OCI-M1 (cell line): Measurements from ENCODE around the gene PCBP1.
"Not testable (repeated sequence)": the region's sequence is repeated elsewhere in the genome, so short reads cannot be mapped to it uniquely, and the experiment has no call there.

Experiments
- DNase-seq: peaks from one replicate; lab custom pipeline; 2025; lab: John Stamatoyannopoulos, UW

Gene PCBP1

GRCh38 chr2:70098032-70098431 lies 10.8 kb downstream of the PCBP1 start:
- no peak for DNase-seq

DNA sequence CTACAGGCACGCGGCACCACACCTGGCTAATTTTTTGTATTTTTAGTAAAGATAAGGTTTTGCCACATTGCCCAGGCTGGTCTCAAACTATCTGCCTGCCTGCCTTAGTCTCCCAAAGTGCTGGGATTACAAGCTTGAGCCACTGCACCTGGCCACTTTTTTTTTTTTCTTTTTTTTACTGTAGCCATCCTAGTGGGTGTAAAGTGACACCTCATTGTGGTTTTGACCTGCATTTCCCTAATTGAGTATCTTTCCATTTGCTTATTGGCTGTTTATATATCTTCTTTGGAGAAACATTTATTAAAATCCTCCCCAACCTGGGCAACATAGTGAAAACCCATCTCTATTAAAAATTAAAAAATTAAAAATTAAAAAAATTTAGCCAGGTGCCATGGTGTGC lies 12.0 kb downstream of the PCBP1 start:
- DNase-seq: no peak

GRCh38 chr2:70101174-70101573 lies 13.9 kb downstream of the PCBP1 start:
- no peak for DNase-seq

DNA sequence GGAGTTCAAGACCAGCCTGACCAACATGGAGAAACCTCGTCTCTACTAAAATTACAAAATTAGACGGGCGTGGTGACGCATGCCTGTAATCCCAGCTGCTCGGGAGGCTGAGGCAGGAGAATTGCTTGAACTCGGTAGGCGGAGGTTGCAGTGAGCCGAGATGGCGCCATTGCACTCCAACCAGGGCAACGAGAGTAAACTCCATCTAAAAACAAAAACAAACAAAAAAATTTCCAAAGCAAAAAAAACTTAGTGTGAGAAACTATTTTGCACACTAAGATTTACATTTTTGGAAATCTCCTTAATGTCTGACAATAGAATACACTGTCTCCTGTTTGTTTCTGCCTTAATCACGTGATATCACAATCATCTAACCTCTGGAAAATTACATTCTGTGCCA lies 14.4 kb downstream of the PCBP1 start:
- not testable (repeated sequence) for DNase-seq

GRCh38 chr2:70102323-70102905 lies 15.1 kb downstream of the PCBP1 start:
- DNase-seq: not testable (repeated sequence)

DNA sequence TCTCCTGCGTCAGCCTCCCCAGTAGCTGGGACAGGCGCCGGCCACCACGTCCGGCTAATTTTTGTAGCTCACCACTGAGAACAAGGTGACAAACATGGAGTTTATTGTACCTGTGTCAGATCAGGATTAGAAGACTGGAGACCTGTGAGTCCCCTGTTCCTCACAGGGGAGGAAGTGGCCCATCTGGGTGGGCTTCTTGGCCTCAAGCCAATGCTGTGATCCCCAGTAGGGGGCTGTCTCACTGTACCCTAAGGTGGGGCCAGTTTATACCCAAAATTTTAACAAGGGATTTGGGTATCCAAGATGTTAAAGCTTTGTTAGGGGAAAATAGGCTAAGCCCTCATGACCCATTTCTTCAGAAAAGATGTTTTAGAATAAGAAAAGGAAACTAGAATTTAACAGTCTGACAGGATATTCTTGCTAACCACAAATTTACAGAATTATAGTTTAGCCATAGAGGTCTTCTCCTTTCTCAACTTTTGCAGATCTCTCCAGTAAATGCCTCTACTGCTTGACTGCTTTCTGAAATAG lies 16.3 kb downstream of the PCBP1 start:
- no peak for DNase-seq

DNA sequence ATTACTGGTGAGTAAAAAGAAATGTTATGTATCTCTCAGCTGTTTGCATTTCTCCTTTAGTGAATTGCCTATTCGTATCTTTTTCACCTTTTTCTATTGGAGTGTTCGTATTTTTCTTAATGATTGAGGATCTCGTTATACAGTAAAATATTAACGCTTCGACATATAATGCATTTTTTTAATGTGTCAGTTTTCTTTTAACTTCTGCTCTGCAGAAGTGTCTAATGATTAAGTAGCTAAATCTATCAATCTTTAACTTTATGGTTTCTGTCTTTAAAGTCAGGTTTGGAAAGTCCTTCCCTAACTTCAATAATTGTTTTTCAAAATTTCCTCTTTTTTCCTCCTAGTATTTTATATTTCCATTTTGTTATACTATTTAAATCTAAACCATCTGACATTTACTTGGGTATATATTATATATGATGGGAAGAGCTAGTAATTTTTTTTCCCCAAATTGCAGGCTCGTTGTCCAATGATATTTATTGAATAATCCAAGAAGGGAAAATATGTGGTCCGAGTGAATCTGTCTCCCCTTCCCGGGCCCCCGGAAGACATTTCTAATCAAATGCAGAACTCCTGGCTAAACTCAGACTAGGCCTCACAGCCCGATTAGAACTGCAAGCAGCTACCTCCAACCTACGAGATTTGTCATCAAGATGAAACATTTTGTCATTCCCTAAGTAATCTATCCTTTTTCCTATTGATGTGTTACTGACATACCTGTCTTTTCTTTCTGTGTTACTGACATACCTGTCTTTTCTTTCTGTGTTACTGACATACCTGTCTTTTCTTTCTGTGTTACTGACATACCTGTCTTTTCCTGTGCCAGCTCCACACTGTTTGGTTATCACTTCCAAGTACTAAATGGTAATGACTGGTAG lies 17.2 kb downstream of the PCBP1 start:
- DNase-seq: peak; percentile 83

- not testable (repeated sequence) for DNase-seq
Observed at GRCh38 chr2:70106138-70106537, 18.9 kb downstream of the PCBP1 start.

DNA sequence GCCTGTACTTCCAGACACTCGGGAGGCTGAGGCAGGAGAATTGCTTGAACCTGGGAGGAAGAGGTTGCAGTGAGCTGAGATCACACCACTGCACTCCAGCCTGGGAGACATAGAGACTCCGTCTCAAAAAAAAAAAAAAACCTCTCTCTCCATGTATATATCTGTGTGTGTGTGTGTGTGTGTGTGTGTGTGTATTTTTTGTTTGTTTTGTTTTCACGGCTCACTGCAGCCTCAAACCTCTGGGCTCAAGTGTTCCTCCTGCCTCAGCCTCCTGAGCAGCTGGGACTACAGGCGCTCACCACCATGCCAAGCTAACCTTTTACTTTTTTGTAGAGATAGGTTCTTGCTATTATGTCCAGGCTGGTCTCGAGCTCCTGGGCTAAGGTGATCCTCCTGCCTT lies 23.1 kb downstream of the PCBP1 start:
- DNase-seq: not testable (repeated sequence)

GRCh38 chr2:70111752-70112591 lies 24.7 kb downstream of the PCBP1 start:
- no peak for DNase-seq

DNA sequence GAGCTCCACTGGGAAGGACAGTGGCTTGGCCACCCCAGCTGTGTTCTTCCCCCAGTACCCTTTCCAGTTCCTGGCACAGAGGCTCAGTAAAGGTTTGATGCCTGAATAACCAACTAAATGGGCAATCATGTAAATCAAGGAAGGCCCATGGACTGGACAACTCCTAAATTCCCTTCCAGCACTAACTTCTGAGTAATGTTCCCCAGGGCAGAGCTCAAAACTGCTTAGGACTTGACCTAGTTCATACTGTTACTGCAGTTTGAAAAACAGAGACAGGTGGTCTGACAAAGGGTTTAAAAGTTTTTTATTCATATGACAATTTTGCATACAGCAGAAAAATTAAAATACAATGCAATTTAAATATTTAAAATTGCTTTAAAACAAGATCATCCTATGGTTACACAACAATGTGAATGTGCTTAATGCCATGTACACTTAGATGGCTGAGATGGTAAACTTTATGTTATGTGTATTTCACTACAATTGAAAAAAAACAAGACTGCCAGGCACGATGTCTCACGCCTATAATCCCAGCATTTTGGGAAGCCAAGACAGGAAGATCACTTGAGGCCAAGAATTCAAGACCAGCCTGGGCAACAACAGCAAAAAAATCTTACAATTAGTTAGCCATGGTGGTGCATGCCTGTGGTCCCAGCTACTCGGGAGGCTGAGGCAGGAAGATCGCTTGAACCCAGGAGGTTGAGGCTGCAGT lies 26.2 kb downstream of the PCBP1 start:
- no peak for DNase-seq

DNA sequence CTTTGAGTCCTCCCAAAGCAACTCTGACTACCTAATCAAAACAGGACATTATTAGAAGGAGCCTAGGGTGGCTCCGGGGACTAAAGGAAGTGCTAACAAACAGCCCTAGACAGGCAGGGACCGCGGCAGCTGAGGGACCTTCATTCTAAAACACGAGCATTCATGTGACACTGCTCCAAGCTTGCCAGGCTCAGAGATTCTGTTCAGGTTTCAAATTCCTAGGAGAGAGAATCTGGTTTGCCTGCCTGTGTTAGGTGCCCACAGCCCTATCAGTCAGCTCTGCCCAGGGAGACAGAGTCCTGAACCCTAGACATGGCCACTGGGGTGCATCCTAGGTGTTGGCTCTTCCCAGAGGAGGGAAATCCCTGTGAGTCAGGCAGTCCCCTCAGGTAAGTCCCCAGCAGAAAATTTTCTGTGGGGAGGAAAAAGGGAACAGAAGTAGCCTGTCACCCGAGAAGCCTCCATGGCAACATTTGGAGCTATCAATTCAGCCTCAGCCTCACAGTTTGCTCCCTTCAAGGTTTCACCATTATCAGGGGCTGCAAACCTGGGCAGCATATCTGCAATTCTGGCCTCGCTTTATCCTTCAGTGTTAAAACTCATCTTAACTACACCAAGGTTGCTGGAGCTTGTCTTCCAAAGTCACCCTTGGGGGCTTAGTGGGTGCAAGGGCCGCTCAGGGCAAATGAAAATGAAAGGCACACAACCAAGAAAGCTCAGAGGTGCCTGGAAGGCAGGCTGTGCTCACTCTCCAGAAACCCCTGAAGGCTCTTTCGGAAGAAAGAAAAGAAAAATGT lies 28.6 kb downstream of the PCBP1 start:
- no peak for DNase-seq

GRCh38 chr2:70116936-70117552 lies 29.8 kb downstream of the PCBP1 start:
- DNase-seq: no peak

DNA sequence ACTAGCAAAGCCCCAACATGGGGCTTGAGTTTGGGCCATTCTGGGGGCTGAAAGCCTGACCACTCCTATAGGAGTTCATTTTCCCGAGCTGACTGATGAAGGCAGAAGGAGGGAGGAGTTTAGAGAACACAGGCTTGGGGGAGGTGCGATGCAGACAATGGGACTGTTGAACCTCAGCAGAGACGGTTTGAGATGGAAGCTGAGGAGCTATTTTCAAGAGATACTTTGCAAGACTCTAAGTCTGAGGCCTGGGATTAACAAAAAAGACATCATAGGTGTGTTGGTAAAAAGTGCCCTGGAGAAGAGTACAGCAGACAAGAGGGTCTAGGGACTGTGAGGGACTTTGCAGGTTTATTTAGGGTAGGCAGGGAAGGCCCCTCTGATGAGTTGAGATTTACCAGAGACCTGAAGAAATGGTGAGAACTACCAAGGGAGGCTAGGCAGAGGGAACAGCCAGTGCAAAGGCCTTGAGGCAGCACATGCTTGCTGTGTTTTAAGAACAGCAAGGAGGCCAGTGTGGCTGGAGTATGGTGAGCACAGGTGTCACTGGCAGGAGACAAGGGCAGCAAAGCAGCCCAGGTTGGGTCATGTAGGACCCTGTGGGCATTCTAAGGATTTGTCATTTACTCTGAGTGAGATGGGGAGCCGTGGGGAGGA lies 31.6 kb downstream of the PCBP1 start:
- peak; percentile 64 for DNase-seq

DNA sequence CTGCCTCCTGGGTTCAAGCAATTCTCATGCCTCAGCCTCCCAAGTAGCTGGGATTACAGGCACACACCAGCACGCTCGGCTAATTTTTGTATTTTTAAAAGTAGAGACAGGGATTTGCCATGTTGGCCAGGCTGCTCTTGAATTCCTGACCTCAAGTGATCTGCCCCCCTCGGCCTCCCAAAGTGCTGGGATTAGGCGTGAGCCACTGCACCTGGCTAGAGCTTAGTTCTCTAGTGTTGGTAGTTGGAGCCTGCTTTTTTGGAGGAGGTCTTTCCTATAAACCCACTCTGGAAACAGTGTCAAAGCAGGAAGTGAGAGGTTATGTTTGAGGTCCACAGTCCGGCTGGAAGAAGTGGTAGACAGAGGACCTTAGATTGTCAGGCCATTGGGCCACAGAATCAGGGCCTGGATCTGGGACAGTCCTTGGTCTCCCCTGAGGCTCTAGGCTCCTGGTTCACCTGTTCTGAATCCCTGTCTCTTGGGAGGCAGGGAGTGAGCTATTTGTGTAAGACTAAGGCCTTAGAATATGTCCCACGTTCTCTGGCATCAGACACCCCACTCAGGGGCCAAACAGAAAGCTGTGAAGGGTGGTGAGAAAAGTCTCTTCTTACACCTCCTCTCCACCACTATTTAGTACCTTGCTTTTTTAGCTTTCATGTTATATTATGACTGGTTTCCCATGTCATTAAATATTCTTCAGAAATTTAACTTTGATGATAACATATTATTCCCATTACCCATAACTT lies 34.5 kb downstream of the PCBP1 start:
- no peak for DNase-seq

DNA sequence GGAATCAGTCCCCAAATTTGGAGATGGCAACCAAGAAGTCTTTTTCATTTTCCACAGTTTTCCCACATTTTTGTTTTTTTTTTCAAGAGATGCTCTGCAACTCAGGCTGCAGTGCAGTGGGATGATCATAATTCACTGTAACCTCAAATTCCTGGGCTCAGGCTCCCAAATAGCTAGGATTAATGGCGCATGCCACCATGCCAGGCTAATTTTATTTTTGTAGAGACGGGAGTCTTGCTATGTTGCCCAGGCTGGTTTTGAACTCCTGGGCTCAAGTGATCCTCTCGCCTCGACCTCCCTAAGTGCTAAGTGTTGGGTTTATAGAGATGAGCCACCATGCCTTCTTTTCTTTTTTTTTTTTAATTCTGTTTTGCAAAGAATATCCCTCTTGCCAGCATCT lies 35.2 kb downstream of the PCBP1 start:
- no peak for DNase-seq

DNA sequence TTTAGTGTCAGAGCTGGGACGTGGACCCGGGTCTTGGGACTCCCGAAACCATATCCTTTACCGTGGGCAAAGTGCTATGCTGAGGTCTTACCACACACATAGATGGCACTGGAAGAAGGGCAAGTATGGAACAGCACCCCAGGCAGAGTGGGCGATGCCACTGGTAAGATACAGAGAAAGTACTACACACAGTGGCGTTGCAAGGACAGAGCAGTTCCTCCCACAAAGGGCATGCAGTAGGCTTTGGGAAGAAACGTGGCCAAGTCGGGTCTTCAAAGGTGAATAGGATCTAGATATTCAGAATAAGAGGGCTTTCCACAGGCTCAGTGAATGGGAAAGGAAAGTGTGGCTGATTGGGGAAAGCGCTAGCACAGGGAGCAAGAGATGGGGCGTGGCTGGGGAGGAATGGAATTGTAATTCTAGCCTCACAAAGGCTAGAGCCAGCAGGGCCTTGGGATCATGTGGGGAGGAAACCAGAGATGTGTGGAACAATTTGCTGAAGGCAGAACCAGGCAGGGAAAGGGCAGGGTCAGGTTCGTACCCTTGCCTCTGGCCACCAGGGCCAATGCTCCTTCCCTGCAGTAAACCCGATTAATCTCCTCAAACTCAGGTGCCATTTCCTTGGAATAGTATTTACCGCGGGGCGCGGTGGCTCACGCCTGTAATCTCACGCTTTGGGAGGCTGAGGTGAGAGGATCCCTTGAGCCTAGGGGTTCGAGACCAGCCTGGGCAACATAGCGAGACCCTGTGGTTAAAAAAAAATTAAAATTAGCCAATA lies 36.0 kb downstream of the PCBP1 start:
- DNase-seq: no peak

GRCh38 chr2:70123829-70124116 lies 36.5 kb downstream of the PCBP1 start:
- DNase-seq: no peak
